T1000 (cell line): ENCODE measurements around the gene KIF26B.
"Not testable (repeated sequence)": the region's sequence is repeated elsewhere in the genome, so short reads cannot be mapped to it uniquely, and the experiment has no call there.

Source experiments
- DNase-seq: peaks from one replicate; lab custom pipeline; 2025; ENCODE audit warnings: mixed read lengths; lab: John Stamatoyannopoulos, UW

The KIF26B gene

GRCh38 chr1:245325922-245326795, 171.4 kb downstream of the KIF26B start:
- DNase-seq, result no peak

GRCh38 chr1:245327360-245327759, 172.6 kb downstream of the KIF26B start:
- DNase-seq, result no peak

- no peak for DNase-seq
Observed at GRCh38 chr1:245327842-245328241, 173.1 kb downstream of the KIF26B start.

GRCh38 chr1:245330951-245331350, 176.2 kb downstream of the KIF26B start:
- DNase-seq, result no peak

GRCh38 chr1:245332085-245332484, 177.3 kb downstream of the KIF26B start:
- no peak for DNase-seq

- DNase-seq, result no peak
Observed at GRCh38 chr1:245332513-245332912, 177.7 kb downstream of the KIF26B start.

GRCh38 chr1:245334235-245334634, 179.4 kb downstream of the KIF26B start:
- DNase-seq, result no peak

GRCh38 chr1:245334827-245335490, 180.2 kb downstream of the KIF26B start:
- no peak for DNase-seq

- DNase-seq, result not testable (repeated sequence)
Observed at GRCh38 chr1:245335684-245336083, 180.9 kb downstream of the KIF26B start.

- no peak for DNase-seq
Observed at GRCh38 chr1:245336149-245336983, 181.6 kb downstream of the KIF26B start.

- not testable (repeated sequence) for DNase-seq
Observed at GRCh38 chr1:245336984-245337355, 182.2 kb downstream of the KIF26B start.

- no peak for DNase-seq
Observed at GRCh38 chr1:245337829-245338484, 183.2 kb downstream of the KIF26B start.

GRCh38 chr1:245338485-245338877, 183.7 kb downstream of the KIF26B start:
- DNase-seq, result no peak

GRCh38 chr1:245341743-245342142, 187.0 kb downstream of the KIF26B start:
- no peak for DNase-seq

GRCh38 chr1:245345191-245345884, 190.6 kb downstream of the KIF26B start:
- no peak for DNase-seq

GRCh38 chr1:245348626-245349025, 193.8 kb downstream of the KIF26B start:
- DNase-seq, result no peak

- DNase-seq, result no peak
Observed at GRCh38 chr1:245353411-245353810, 198.6 kb downstream of the KIF26B start.

- no peak for DNase-seq
Observed at GRCh38 chr1:245353915-245354775, 199.4 kb downstream of the KIF26B start.

GRCh38 chr1:245355851-245356630, 201.3 kb downstream of the KIF26B start:
- not testable (repeated sequence) for DNase-seq
